Naive B cell (primary cell): ENCODE data around the gene ZNF284. TPM values are rescaled to one million over a fixed set of nuclear protein-coding genes. Genes with fewer than 3 reads are reported as not detected.

ENCODE experiments used
- ATAC-seq, 2 donors: fragments of 150-1000 bp; cut with Tn5 transposase; 2 replicates each; pipeline ENCODE4 v1.10.0; 2021; ENCODE audit warnings: low read depth in 2 of 2, mild to moderate bottlenecking in 2 of 2, moderate library complexity in 2 of 2
- DNase-seq: peaks from one replicate; pipeline ENCODE4 v3.0.0; 2022
- H3K27ac Mint-ChIP-seq, 6 donors: one replicate each; pipeline ENCODE4 v1.8.0; 2020 to 2022; ENCODE audit warnings: mild to moderate bottlenecking in 6 of 6, mixed read lengths in 6 of 6, moderate library complexity in 5 of 6, inconsistent platforms in 2 of 6
- H3K27me3 Mint-ChIP-seq, 3 donors: one replicate each; pipeline ENCODE4 v1.8.0; 2021 to 2022; ENCODE audit warnings: mixed read lengths in 3 of 3, mild to moderate bottlenecking in 1 of 3
- H3K36me3 Mint-ChIP-seq, 2 donors: one replicate each; pipeline ENCODE4 v1.8.0; 2020 to 2022; ENCODE audit warnings: mixed read lengths in 2 of 2, inconsistent platforms in 1 of 2, mild to moderate bottlenecking in 1 of 2
- H3K4me1 Mint-ChIP-seq, 3 donors: one replicate each; pipeline ENCODE4 v1.8.0; 2020 to 2022; ENCODE audit warnings: mixed read lengths in 3 of 3, inconsistent platforms in 1 of 3, mild to moderate bottlenecking in 1 of 3, moderate library complexity in 1 of 3
- H3K4me3 Mint-ChIP-seq, 8 donors: one replicate each; pipeline ENCODE4 v1.8.0; 2020 to 2022; ENCODE audit warnings: mild to moderate bottlenecking in 8 of 8, mixed read lengths in 8 of 8, moderate library complexity in 8 of 8, inconsistent platforms in 2 of 8
- H3K9me3 Mint-ChIP-seq, 7 donors: one replicate each; pipeline ENCODE4 v1.8.0; 2020 to 2022; ENCODE audit warnings: mixed read lengths in 7 of 7, mild to moderate bottlenecking in 5 of 7, inconsistent platforms in 2 of 7, moderate library complexity in 1 of 7
- polyA plus RNA-seq, 6 donors: library from polyadenylated mRNA; unstranded; fragments of 300-500 nt; fragmentation: Illumina TruSeq; gene quantifications; one replicate each; pipeline ENCODE4 v1.2.3, GENCODE V29; 2021; ENCODE audit warnings: low read depth in 6 of 6

ZNF284 gene
- polyA plus RNA-seq, result 1 to 10 TPM in 3 of 6 donors, under 1 TPM in 3; 0.09 to 1.2 (median 0.95) TPM

DNA sequence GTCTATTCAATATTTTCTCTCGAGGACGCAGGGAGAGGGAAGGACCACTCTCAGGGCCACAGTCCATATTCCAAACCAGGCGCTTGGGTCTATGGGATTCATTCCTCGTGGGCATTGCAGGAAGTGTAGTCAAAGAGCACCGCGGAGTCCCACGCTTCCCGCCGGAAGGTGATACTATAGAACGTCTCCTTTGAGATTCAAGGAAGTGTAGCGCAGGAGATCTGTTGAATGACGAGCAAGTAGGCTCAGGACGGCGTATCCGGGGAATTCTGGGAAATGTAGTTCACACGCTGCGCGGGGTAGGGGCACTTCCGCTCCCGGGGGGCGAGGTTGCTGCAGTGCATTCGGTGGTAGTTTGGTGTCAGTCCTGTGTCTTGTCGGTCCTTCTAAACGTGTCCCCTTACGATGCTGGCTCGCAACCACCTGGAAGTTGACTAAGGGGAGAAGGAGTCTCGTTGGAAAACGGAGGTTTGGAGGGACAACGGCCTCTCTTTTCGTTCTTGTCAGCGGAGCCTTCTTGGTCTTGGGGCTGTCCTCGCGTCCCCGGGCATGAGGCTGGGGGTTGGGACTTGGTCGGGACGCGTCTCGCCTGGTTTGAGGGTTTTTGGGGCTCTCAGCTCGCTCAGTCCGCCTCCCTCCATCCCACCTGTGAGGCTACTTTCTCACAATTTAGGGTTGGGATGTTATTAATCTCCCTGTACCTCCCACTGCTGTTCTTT is at the start of gene ZNF284:
Gene ZNF284, plus strand, starts transcription at position 336 of the 719 bp plus-strand sequence. CDS start 4,231 bp downstream, outside the sequence.
- Mint-ChIP-seq H3K27ac (peak within 1 kb of the TSS; percentile 36 to 94 (median 72)), H3K4me3 (peak within 1 kb of the TSS; percentile 87 to 98 (median 93)), H3K9me3 (peaks cover 13 to 42% (median 33%) of the 10 kb centered on the region in 7 donors), H3K4me1 (peaks cover 13 to 25% (median 25%) of the 10 kb centered on the region in 3 donors), H3K36me3 (peaks cover 29 to 31% of the 10 kb centered on the region in 2 donors), H3K27me3 (peaks cover 0 to 4% (median 0%) of the 10 kb centered on the region in 3 donors)
- DNase-seq (peak; percentile 84), ATAC-seq (peak; percentile 99 to 100)

- DNase-seq (no peak), ATAC-seq (no peak)
- peak overlapping the region; percentile 96 to 100 (median 99) for H3K4me3 Mint-ChIP-seq
- peak overlapping the region in 5 of 6 donors; percentile 86 to 97 (median 94) for H3K27ac Mint-ChIP-seq
- H3K4me1 Mint-ChIP-seq, result peaks cover 23 to 28% (median 26%) of the 10 kb centered on the region in 3 donors
- peaks cover 16 to 50% (median 43%) of the 10 kb centered on the region in 7 donors for H3K9me3 Mint-ChIP-seq
- peaks cover 6 to 23% (median 19%) of the 10 kb centered on the region in 3 donors for H3K27me3 Mint-ChIP-seq
- peaks cover 22 to 50% of the 10 kb centered on the region in 2 donors for H3K36me3 Mint-ChIP-seq
Observed at GRCh38 chr19:44024900-44025216, 47.1 kb upstream of the ZNF284 start.

- peak; percentile 64 for DNase-seq
- peak; percentile 100 for ATAC-seq
- H3K4me3 Mint-ChIP-seq, result peak within 1 kb of the TSS; percentile 96 to 100 (median 99)
- peaks cover 23 to 28% (median 26%) of the 10 kb centered on the region in 3 donors for H3K4me1 Mint-ChIP-seq
- H3K27ac Mint-ChIP-seq, result peak within 1 kb of the TSS; percentile 87 to 97 (median 92)
- peaks cover under 1 to 18% (median 14%) of the 10 kb centered on the region in 3 donors for H3K27me3 Mint-ChIP-seq
- peaks cover 28 to 51% of the 10 kb centered on the region in 2 donors for H3K36me3 Mint-ChIP-seq
- peaks cover 12 to 50% (median 43%) of the 10 kb centered on the region in 7 donors for H3K9me3 Mint-ChIP-seq
Observed at GRCh38 chr19:44025217-44025936, 46.6 kb upstream of the ZNF284 start, which contains the start of gene ZNF222. TSS of gene ZNF222 (plus strand) at chr19:44025379. CDS start at chr19:44025437, 58 bp downstream.

DNA sequence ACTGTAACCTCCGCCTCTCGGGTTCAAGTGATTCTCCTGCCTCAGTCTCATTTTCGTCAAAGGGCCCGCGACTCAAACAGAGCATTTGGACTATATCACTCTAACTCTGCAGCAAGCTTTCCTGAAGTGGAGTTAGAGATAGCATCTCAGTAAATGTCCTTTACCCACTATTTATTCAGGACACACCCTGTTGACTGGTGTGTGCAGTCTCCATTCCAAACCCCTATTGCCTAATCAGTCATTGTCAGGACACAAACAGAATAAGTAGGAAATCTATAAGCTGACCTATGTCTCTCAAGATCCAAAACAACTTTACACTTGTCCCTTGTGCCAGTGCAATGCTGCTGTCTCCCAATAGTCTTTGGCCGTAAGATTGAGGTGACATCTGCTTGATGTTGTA is 45.3 kb upstream of the ZNF284 start:
- H3K27me3 Mint-ChIP-seq, result peaks cover 0 to 6% (median 4%) of the 10 kb centered on the region in 3 donors
- H3K4me1 Mint-ChIP-seq, result peaks cover 23 to 28% (median 26%) of the 10 kb centered on the region in 3 donors
- H3K9me3 Mint-ChIP-seq, result peaks cover 12 to 49% (median 44%) of the 10 kb centered on the region in 7 donors
- H3K27ac Mint-ChIP-seq, result no peak overlapping the region
- ATAC-seq (no peak), DNase-seq (no peak)
- peak overlapping the region in 5 of 8 donors; percentile 39 to 99 (median 96) for H3K4me3 Mint-ChIP-seq
- H3K36me3 Mint-ChIP-seq, result peaks cover 35 to 63% of the 10 kb centered on the region in 2 donors

GRCh38 chr19:44032001-44032610 is 39.9 kb upstream of the ZNF284 start:
- DNase-seq (no peak), ATAC-seq (no peak)
- H3K4me1 Mint-ChIP-seq, result peaks cover 5 to 10% (median 10%) of the 10 kb centered on the region in 3 donors
- H3K4me3 Mint-ChIP-seq, result no peak overlapping the region
- peaks cover 59 to 88% of the 10 kb centered on the region in 2 donors for H3K36me3 Mint-ChIP-seq
- H3K27me3 Mint-ChIP-seq, result peaks cover 0 to 10% (median 0%) of the 10 kb centered on the region in 3 donors
- H3K9me3 Mint-ChIP-seq, result peaks cover 29 to 91% (median 81%) of the 10 kb centered on the region in 7 donors
- no peak overlapping the region for H3K27ac Mint-ChIP-seq

DNA sequence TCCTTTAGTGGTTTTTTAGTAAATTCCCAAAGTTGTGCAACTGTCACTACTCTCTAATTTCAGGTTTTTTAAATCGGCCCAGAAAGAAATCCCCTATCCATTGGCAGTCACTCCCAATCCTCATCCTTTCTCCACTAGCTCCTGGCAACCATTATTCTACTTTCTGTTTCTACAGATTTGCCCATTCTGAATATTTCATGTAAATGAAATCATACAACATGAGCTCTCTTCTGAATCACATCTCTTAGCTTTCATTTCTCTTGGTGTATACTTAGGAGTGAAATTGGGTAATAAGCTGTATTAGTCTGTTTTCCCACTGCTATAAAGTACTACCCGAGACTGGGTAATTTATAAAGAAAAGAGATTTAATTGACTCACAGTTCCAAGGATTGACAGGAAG is 29.8 kb upstream of the ZNF284 start:
- DNase-seq (no peak), ATAC-seq (no peak)
- Mint-ChIP-seq H3K27ac (no peak overlapping the region), H3K27me3 (peaks cover 34 to 76% (median 39%) of the 10 kb centered on the region in 3 donors), H3K9me3 (peaks cover 24 to 84% (median 46%) of the 10 kb centered on the region in 7 donors), H3K4me3 (no peak overlapping the region), H3K36me3 (peaks cover 18 to 31% of the 10 kb centered on the region in 2 donors), H3K4me1 (no peaks in the 10 kb centered on the region)

GRCh38 chr19:44050740-44051649 is 21.0 kb upstream of the ZNF284 start:
- H3K27me3 Mint-ChIP-seq, result peaks cover 6 to 24% (median 17%) of the 10 kb centered on the region in 3 donors
- peaks cover 3 to 39% (median 8%) of the 10 kb centered on the region in 7 donors for H3K9me3 Mint-ChIP-seq
- DNase-seq (no peak), ATAC-seq (peak; percentile 62 to 64)
- H3K27ac Mint-ChIP-seq, result peak overlapping the region in 5 of 6 donors; percentile 14 to 85 (median 65)
- peaks cover 17 to 33% (median 29%) of the 10 kb centered on the region in 3 donors for H3K4me1 Mint-ChIP-seq
- peak overlapping the region; percentile 89 to 99 (median 96) for H3K4me3 Mint-ChIP-seq
- H3K36me3 Mint-ChIP-seq, result peaks cover 0 to 16% of the 10 kb centered on the region in 2 donors

DNA sequence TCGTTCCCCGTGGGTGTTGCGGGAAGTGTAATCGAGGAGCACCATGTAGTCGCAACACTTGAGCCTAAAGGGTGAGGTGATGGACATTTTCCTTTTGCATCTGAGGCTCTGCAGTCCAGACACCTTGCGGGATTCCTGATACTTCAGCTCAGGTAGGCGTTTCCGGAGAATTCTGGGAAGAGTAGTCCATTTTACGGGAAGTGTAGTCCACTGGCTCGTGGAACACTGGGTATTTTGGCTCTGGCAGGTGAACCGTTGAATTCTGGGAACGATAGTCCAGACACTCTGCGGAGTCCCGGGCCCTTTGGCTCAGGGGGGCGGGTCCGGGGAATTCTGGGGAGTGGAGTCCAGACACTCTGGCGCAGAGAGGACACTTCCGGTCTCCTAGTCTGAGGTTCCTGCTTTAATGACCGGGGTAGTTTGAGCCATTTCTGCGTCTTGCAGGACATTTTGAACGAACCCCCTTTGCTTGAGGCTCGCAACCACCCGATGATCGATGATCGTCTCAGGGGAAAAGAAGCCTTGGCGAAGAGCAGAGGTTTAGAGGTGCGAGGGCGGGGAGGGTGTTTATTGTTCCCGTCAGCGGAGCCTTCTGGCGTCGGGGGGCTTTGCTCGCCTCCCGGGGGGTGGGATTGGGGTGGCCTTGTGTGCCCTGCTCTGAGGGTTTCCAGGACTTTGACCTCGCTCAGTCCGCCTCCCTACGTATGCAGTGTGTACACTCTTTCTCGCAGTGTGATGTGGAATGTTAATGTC is 20.1 kb upstream of the ZNF284 start, which contains the start of gene ZNF223:
Gene ZNF223, plus strand, starts transcription at position 387 of the 753 bp plus-strand sequence. CDS start 3,141 bp downstream, outside the sequence.
- ATAC-seq (peak; percentile 57 to 61), DNase-seq (peak; percentile 16)
- Mint-ChIP-seq H3K9me3 (peaks cover 3 to 34% (median 8%) of the 10 kb centered on the region in 7 donors), H3K27ac (peak within 1 kb of the TSS in 5 of 6 donors; percentile 48 to 85 (median 65)), H3K4me3 (peak within 1 kb of the TSS; percentile 89 to 99 (median 96)), H3K36me3 (peaks cover 0 to 14% of the 10 kb centered on the region in 2 donors), H3K4me1 (peaks cover 17 to 33% (median 29%) of the 10 kb centered on the region in 3 donors), H3K27me3 (peaks cover 6 to 18% (median 17%) of the 10 kb centered on the region in 3 donors)

DNA sequence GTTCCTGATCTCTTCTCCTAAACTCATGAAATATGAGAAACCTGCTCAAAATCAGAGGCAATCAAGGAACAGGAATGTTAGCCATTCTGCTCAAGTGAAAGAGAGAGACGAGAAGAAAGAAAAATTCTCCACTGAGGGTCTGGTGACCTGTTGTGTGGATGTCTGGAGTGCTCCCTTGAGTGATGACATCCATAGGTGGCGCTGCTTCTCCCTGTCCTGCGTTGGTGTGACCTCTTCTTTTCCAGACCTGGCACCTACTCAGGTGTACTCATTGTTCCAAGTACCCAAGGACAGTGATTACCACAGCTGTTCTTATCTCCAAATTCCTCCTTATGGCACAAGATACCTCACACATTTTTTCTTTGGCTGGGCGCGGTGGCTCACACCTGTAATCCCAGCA is 16.1 kb upstream of the ZNF284 start:
- DNase-seq (no peak), ATAC-seq (no peak)
- Mint-ChIP-seq H3K9me3 (peaks cover under 1 to 23% (median 7%) of the 10 kb centered on the region in 7 donors), H3K4me3 (peak overlapping the region in 1 of 8 donors; percentile 11), H3K36me3 (peaks cover 22 to 40% of the 10 kb centered on the region in 2 donors), H3K4me1 (peaks cover 13 to 27% (median 22%) of the 10 kb centered on the region in 3 donors), H3K27me3 (no peaks in the 10 kb centered on the region), H3K27ac (no peak overlapping the region)

DNA sequence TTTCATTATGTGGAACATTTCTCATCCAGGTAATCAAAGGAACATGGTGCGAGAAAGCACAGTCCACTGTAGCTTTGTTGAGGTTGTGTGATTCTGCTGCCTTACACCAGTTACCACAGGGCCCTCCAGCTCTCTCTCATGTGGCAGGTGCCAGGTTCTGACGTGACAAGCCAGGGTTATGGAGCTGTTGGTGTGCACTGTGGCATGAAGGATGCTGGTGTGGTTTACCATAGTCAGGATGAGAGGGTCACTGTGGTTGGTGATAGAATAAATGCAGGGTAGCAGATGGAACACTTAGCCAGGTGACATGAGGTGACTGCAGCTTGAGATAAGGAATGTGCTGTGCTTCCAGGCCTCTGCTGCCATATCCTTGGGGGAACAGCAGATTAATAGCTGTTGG is 12.7 kb upstream of the ZNF284 start:
- peaks cover 0 to 2% (median 0%) of the 10 kb centered on the region in 3 donors for H3K4me1 Mint-ChIP-seq
- H3K27me3 Mint-ChIP-seq, result no peaks in the 10 kb centered on the region
- DNase-seq (no peak), ATAC-seq (no peak)
- H3K36me3 Mint-ChIP-seq, result peaks cover 49 to 70% of the 10 kb centered on the region in 2 donors
- no peak overlapping the region for H3K4me3 Mint-ChIP-seq
- H3K9me3 Mint-ChIP-seq, result peaks cover 8 to 44% (median 12%) of the 10 kb centered on the region in 7 donors
- H3K27ac Mint-ChIP-seq, result no peak overlapping the region

DNA sequence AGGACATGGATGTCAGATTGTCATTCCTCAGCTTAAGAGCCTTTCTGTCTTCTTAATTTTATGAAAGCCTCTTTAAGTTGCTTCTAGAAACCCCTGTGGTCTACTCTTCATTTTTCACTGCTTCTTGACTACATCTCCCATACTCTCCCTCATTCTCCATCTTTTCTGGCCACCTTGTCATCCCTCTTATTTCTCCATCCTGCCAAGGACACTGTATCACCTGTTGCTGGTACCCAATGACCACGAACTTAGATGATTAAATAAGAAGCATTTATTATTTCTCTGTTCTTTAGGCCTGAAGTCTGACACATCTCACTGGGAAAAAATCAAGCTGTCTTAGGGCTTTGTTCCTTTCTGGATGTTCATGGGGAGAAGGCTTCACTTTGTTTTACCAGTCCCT is 10.9 kb upstream of the ZNF284 start:
- Mint-ChIP-seq H3K4me1 (no peaks in the 10 kb centered on the region), H3K36me3 (peaks cover 58 to 67% of the 10 kb centered on the region in 2 donors), H3K27ac (no peak overlapping the region)

More for the DNA sequence above, 10.9 kb upstream of the ZNF284 start:
- H3K4me3 Mint-ChIP-seq, result no peak overlapping the region
- H3K27me3 Mint-ChIP-seq, result no peaks in the 10 kb centered on the region
- peaks cover 10 to 52% (median 14%) of the 10 kb centered on the region in 7 donors for H3K9me3 Mint-ChIP-seq
- DNase-seq (no peak), ATAC-seq (no peak)
